ENCODE measurements around the gene PHLDB2.

The PHLDB2 gene

DNA sequence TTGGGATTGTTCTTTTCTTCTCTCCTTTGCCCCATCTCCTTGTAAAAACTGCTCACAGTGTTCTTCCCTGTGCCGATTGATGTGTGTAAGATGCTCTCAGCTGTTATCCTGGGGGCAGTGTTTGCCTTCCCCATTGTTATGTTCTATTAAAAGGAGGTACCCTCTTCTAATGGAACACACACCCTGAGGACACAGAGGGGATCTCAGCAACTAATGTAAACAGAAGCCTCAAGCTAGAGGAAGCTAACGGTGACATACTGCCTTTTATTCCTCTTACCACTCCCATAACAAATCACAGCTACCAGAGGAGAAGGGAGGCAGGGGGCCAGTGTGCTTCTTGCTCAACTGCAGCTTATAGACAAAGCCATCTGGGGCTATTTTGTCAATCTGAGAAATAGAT lies 141.9 kb downstream of the PHLDB2 start:
- TF ChIP-seq ZNF274 (IDR thresholded peaks at IDR 0.05; ENCODE audit: low read depth, low read length) (no peak), SUZ12 (IDR thresholded peaks at IDR 0.05; ENCODE audit: extremely low read depth, insufficient read depth, insufficient read length) (no peak)
- Histone ChIP-seq H3K9ac (ENCODE audit: insufficient read length, low read depth) (no peak overlapping the region), H3K4me3 (ENCODE audit: insufficient read length, low read depth) (peak overlapping the region; percentile 62), H3K36me3 (ENCODE audit: insufficient read depth, insufficient read length, low read length) (no peaks in the 10 kb centered on the region), H3K9me3 (ENCODE audit: insufficient read depth, low read length) (no peaks in the 10 kb centered on the region), H3K27me3 (ENCODE audit: insufficient read depth, insufficient read length) (peaks cover 33% of the 10 kb centered on the region), H3K4me1 (ENCODE audit: insufficient read depth, insufficient read length) (peaks cover 9% of the 10 kb centered on the region)
- DNase-seq (ENCODE audit: low read depth, low spot score) = peak; percentile 56

DNA sequence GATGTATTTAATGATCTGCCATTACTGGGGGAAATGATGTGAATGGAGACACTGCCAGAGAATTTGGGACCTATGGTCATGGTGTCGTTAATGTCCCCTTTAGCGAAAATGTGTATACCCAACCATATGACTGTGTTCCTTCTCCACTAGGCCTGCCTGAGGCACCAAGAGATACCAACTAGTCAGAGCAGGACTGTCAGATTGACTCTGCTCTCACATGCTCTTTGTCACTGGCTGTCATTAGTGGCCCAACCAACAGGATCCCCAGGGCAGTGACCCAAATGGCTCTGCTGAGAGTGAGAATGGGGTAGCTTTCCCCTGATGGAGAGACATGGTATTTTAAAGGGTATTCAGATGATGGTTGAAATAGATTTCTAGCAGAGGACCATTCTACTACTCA lies 142.5 kb downstream of the PHLDB2 start:
- no peaks in the 10 kb centered on the region for H3K36me3 ChIP-seq (ENCODE audit: insufficient read depth, insufficient read length, low read length)
- TF ChIP-seq SUZ12 (IDR thresholded peaks at IDR 0.05; ENCODE audit: extremely low read depth, insufficient read depth, insufficient read length) (no peak), YY1 (IDR thresholded peaks at IDR 0.05; ENCODE audit: insufficient read depth, insufficient read length) (no peak)
- H3K9ac ChIP-seq (ENCODE audit: insufficient read length, low read depth) = no peak overlapping the region
- no peak for DNase-seq (ENCODE audit: low read depth, low spot score)
- H3K4me1 ChIP-seq (ENCODE audit: insufficient read depth, insufficient read length) = peaks cover 9% of the 10 kb centered on the region
- peaks cover 33% of the 10 kb centered on the region for H3K27me3 ChIP-seq (ENCODE audit: insufficient read depth, insufficient read length)
- H3K4me3 ChIP-seq (ENCODE audit: insufficient read length, low read depth) = no peak overlapping the region
- H3K9me3 ChIP-seq (ENCODE audit: insufficient read depth, low read length) = no peaks in the 10 kb centered on the region

DNA sequence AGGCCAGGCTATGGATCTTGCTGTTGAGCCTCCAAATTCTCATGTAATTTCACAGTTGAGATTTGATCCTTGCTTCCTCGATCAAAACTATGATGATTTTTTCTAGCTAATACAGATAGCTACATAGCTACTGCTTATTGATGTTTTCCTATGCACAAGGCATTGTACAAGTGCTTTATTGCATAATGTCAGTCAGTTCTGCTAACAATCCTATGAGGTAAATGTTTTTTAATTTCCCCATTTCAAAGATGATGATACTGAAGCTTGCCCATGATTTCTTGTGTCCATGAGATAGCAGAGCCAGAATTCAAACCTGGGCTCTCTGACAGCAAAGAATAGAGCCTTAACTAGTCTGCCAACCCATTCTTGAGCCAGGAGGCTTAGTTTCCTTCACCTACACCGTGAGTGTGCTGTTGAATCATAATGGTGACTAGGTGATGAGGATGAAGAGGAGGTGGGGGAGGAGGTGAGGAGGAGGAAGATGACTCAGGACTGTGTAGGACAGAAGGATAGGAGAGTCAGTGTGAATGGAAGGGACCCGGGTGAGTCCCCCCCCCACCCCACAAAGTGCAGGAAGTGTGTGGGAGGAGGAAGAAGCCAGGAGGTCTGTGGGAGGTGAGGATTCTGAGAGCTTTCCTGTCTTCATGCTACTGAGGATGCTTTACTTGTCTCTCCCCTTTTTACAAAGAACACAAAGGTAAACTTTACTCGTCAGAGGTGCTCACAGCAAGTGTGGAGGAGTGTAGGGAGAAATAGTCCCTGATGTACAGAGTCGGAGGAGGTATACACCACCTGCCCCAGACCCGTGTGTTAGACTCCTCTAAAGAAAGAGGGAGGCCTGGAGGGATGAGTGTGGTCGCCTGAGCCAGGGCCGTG lies 143.3 kb downstream of the PHLDB2 start:
- no peak for TF ChIP-seq ZNF274 (IDR thresholded peaks at IDR 0.05; ENCODE audit: low read depth, low read length)
- no peak for TF ChIP-seq YY1 (IDR thresholded peaks at IDR 0.05; ENCODE audit: insufficient read depth, insufficient read length)
- TF ChIP-seq SUZ12 (IDR thresholded peaks at IDR 0.05; ENCODE audit: extremely low read depth, insufficient read depth, insufficient read length) = no peak
- no peak for DNase-seq (ENCODE audit: low read depth, low spot score)

DNA sequence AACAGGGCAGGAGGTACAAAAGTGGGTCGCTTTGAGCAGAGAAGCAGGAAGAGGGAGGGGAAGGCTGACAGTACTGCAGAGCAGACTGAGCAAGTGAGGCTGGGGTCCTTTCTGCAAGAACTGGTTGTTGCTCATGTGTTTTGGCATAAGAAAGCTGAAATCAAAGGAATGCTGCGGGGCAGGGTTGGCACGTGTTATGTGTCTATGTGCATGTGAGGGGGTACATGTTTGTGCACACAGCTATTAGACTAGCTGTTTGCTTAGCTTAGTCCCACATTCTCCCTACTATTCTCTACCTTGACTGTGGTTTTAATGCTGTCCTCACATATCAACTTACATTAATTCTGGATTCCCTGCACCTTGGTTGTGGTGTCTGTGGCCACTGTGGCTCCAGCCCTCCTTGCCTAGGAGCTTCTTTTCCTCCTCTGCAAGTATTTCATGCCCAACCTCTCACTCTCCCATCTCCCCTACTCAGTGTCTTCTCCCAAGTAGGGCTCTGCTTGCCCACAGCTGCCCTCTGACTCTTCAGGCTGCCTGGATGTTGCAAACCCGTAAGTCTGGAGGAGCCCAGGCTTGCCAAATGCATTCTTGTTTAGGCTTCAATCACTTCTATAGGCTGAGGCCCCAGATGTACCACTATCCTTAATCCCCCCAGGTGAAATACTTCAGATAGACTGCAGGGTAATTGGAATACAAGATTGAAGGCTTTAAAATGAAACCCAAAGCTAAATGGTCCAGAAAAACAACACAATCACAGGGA lies 144.4 kb downstream of the PHLDB2 start:
- no peaks in the 10 kb centered on the region for H3K9me3 ChIP-seq (ENCODE audit: insufficient read depth, low read length)

More for the DNA sequence above, 143.3 kb downstream of the PHLDB2 start:
- Histone ChIP-seq H3K4me1 (ENCODE audit: insufficient read depth, insufficient read length) (peaks cover 9% of the 10 kb centered on the region), H3K4me3 (ENCODE audit: insufficient read length, low read depth) (no peak overlapping the region), H3K36me3 (ENCODE audit: insufficient read depth, insufficient read length, low read length) (no peaks in the 10 kb centered on the region), H3K27me3 (ENCODE audit: insufficient read depth, insufficient read length) (peaks cover 27% of the 10 kb centered on the region), H3K9ac (ENCODE audit: insufficient read length, low read depth) (no peak overlapping the region), H3K9me3 (ENCODE audit: insufficient read depth, low read length) (no peaks in the 10 kb centered on the region)

DNA sequence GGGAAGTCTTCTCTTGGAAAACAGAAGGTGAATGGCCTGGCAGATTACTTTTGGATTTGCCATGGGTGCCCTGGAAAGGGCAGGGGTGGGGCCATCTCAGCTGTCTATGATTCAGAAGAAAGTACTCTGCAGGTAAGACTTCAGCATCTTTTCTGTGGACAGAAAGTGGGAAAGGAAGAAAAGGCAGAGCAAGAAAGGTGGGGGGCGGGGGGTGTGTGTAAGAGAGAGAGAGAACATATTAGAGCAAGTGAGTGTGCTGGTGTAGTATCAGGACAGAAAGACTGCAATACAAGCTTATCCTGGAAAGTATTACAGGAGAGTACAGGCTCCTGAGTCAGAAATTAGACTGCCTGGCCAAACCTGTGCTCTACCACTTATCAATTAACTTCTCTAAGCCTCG lies 145.1 kb downstream of the PHLDB2 start:
- no peaks in the 10 kb centered on the region for H3K36me3 ChIP-seq (ENCODE audit: insufficient read depth, insufficient read length, low read length)
- H3K27me3 ChIP-seq (ENCODE audit: insufficient read depth, insufficient read length) = peaks cover 21% of the 10 kb centered on the region
- no peak overlapping the region for H3K4me3 ChIP-seq (ENCODE audit: insufficient read length, low read depth)
- no peak overlapping the region for H3K9ac ChIP-seq (ENCODE audit: insufficient read length, low read depth)
- H3K9me3 ChIP-seq (ENCODE audit: insufficient read depth, low read length) = no peaks in the 10 kb centered on the region
- H3K4me1 ChIP-seq (ENCODE audit: insufficient read depth, insufficient read length) = peaks cover 6% of the 10 kb centered on the region
- TF ChIP-seq YY1 (IDR thresholded peaks at IDR 0.05; ENCODE audit: insufficient read depth, insufficient read length) (no peak), ZNF274 (IDR thresholded peaks at IDR 0.05; ENCODE audit: low read depth, low read length) (no peak), SUZ12 (IDR thresholded peaks at IDR 0.05; ENCODE audit: extremely low read depth, insufficient read depth, insufficient read length) (no peak)
- no peak for DNase-seq (ENCODE audit: low read depth, low spot score)

More for the DNA sequence above, 144.4 kb downstream of the PHLDB2 start:
- no peaks in the 10 kb centered on the region for H3K36me3 ChIP-seq (ENCODE audit: insufficient read depth, insufficient read length, low read length)
- no peak for DNase-seq (ENCODE audit: low read depth, low spot score)
- peaks cover 22% of the 10 kb centered on the region for H3K27me3 ChIP-seq (ENCODE audit: insufficient read depth, insufficient read length)
- H3K9ac ChIP-seq (ENCODE audit: insufficient read length, low read depth) = no peak overlapping the region
- H3K4me1 ChIP-seq (ENCODE audit: insufficient read depth, insufficient read length) = peaks cover 7% of the 10 kb centered on the region
- TF ChIP-seq SUZ12 (IDR thresholded peaks at IDR 0.05; ENCODE audit: extremely low read depth, insufficient read depth, insufficient read length) = no peak
- no peak for TF ChIP-seq YY1 (IDR thresholded peaks at IDR 0.05; ENCODE audit: insufficient read depth, insufficient read length)
- no peak for TF ChIP-seq ZNF274 (IDR thresholded peaks at IDR 0.05; ENCODE audit: low read depth, low read length)
- no peak overlapping the region for H3K4me3 ChIP-seq (ENCODE audit: insufficient read length, low read depth)

DNA sequence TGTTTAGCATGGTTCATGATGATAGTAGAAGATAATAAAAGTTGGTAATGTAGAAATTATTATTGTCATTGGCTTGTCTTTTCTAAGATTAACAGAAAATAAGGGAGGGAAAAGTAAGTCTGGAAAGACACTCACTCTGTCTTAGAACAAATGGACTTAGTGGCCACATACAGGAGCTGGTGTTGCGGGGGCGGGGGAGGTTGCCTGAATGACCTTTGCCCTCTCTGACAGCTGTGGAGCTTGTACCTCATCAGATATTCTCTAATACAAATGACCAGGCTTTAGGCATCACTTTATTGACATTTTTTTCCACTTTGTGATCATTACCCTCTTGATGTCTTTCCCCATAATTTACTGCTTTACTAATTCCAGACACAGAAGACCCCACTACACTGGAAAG lies 145.6 kb downstream of the PHLDB2 start:
- Histone ChIP-seq H3K9me3 (ENCODE audit: insufficient read depth, low read length) (no peaks in the 10 kb centered on the region), H3K4me1 (ENCODE audit: insufficient read depth, insufficient read length) (peaks cover 6% of the 10 kb centered on the region), H3K4me3 (ENCODE audit: insufficient read length, low read depth) (no peak overlapping the region), H3K27me3 (ENCODE audit: insufficient read depth, insufficient read length) (peaks cover 19% of the 10 kb centered on the region), H3K36me3 (ENCODE audit: insufficient read depth, insufficient read length, low read length) (no peaks in the 10 kb centered on the region), H3K9ac (ENCODE audit: insufficient read length, low read depth) (no peak overlapping the region)
- TF ChIP-seq SUZ12 (IDR thresholded peaks at IDR 0.05; ENCODE audit: extremely low read depth, insufficient read depth, insufficient read length) (no peak), YY1 (IDR thresholded peaks at IDR 0.05; ENCODE audit: insufficient read depth, insufficient read length) (no peak), ZNF274 (IDR thresholded peaks at IDR 0.05; ENCODE audit: low read depth, low read length) (no peak)
- no peak for DNase-seq (ENCODE audit: low read depth, low spot score)

DNA sequence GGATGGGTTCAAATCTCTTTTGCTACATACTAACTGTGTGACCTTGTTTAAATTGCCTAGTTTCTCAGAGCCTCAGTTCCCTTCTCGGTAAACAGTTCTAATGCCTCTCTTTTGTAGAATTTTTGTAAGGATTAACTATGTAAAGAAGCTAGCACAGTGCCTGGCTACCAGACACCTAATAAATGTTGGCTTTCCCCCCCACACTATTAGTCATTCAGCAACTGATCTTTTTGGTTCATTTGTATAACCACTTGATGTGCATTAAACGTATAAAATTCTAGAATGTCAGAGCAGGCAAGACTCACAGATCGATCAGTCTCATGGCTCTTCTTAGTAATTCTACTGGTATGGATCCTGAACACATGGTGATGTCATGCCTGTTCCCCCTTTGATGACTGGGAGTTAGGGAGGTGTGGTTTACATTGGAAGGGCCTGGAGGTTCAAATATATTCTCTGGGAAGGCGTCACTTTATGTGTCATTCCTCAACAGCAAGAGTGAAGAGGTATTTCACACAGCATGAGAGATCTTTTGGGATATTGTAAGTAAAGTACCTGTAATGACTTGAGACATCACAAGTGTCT lies 146.1 kb downstream of the PHLDB2 start:
- H3K4me3 ChIP-seq (ENCODE audit: insufficient read length, low read depth) = no peak overlapping the region
- no peak overlapping the region for H3K9ac ChIP-seq (ENCODE audit: insufficient read length, low read depth)
- TF ChIP-seq ZNF274 (IDR thresholded peaks at IDR 0.05; ENCODE audit: low read depth, low read length) (no peak), SUZ12 (IDR thresholded peaks at IDR 0.05; ENCODE audit: extremely low read depth, insufficient read depth, insufficient read length) (no peak), YY1 (IDR thresholded peaks at IDR 0.05; ENCODE audit: insufficient read depth, insufficient read length) (no peak)
- peaks cover 6% of the 10 kb centered on the region for H3K4me1 ChIP-seq (ENCODE audit: insufficient read depth, insufficient read length)
- no peaks in the 10 kb centered on the region for H3K9me3 ChIP-seq (ENCODE audit: insufficient read depth, low read length)
- H3K36me3 ChIP-seq (ENCODE audit: insufficient read depth, insufficient read length, low read length) = no peaks in the 10 kb centered on the region
- DNase-seq (ENCODE audit: low read depth, low spot score) = no peak
- peaks cover 19% of the 10 kb centered on the region for H3K27me3 ChIP-seq (ENCODE audit: insufficient read depth, insufficient read length)
